GM18505 (cell line): ENCODE data around the gene CCDC148.

ENCODE experiments used
- ATAC-seq: cut with Tn5 transposase; IDR thresholded peaks from one replicate; pipeline ENCODE4 v1.9.1; 2021; ENCODE audit not compliant: unreplicated experiment
- POLR2A ChIP-seq: IDR thresholded peaks from 4 replicates; pipeline ENCODE4 v1.6.1; 2011; ENCODE audit warnings: borderline replicate concordance; ENCODE audit not compliant: insufficient read depth, insufficient read length; ENCODE audit errors: extremely low read depth

Gene CCDC148

DNA sequence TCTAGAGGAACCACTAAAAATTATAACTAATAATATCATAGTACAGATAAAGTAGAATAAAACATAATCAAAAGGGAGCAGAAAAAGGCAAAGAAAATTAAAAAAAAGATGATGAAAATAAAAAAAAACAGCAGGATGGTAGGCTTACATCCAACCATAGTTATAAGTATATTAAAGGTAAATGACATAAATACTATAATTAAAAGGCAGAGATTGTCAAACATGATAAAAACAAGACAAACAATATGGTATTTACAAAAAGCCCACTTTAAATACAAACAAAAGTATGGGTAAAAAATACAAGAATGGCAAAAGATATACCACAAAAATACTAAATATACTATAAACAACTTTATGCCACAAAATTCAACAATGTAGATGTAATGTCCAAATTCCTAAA lies 24.4 kb downstream of the CCDC148 start:
- ATAC-seq = no peak
- no peak for TF ChIP-seq POLR2A

DNA sequence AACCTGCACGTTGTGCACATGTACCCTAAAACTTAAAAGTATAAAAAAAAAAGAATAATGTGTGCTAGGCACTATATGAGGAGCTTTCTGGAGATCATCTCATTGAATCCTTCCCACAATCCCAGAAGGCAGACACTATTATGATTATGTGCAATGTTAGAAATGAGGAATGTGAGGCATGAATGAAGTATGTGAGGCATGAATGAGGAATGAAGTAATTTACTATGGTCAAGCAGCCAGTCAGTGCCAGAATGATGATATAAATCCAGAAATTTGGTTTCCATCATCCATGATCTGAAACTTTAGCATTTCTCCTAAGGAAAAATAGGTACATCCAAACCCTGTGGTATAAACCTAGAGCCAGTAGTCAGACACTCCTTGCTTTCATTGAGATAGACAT lies 42.0 kb downstream of the CCDC148 start:
- no peak for ATAC-seq
- TF ChIP-seq POLR2A = no peak

DNA sequence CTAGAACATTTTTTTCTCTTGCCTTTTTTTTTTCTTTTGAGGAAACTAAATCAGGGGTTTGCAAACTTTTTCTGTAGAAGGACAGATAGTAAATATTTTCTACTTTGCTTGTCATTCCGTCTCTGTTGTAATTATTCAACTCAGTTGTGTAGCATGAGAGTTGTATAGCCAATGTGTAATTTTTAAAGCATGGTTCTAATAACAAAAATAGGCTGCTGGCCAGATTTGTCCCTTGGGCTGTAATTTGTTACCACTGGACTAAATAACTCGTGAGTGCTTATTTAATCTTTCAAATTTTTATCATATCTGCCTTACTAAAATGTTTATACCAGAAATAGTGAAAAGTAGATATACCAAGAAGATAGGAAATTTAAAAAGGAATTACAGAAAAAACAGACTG lies 43.0 kb downstream of the CCDC148 start:
- ATAC-seq = no peak
- TF ChIP-seq POLR2A = no peak

DNA sequence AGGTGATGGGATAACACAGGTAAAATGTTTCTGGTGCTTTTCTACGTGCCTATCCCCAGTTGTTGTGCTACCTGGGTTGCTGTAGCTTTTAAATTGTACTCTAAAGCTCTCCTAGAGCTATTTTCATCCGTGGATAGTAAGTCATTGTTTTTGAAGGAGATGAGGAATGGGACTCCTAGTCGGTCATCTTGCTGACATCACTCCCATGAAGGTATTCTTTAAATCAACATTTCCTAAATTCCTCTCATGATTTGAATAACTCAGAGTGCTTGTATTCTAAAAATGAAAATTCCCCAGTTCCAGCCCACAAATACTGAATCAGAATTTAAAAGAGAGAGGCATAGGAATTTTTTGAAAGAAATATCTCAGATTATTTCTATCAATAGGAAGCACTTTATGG lies 44.3 kb downstream of the CCDC148 start:
- no peak for TF ChIP-seq POLR2A
- no peak for ATAC-seq

DNA sequence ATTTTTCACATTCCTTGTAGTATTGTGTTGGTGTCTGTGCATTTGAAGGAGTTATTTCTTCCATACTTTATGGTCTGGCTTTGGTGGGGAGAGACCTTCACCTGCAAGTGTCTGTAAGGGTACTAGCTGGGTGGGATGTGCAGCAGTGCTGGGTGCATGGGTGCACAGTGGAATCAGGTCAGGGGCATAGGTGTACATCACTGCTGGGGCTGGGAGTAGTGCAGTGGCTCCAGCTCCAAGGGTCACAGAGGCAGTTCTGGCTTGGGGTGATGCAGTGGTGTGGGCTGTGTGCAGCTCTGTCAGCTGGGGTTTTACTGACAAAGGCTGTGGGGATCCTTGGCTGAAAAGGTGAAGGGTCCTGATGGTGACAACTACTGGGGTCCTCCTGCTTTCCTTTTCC lies 44.8 kb downstream of the CCDC148 start:
- ATAC-seq = no peak
- no peak for TF ChIP-seq POLR2A

DNA sequence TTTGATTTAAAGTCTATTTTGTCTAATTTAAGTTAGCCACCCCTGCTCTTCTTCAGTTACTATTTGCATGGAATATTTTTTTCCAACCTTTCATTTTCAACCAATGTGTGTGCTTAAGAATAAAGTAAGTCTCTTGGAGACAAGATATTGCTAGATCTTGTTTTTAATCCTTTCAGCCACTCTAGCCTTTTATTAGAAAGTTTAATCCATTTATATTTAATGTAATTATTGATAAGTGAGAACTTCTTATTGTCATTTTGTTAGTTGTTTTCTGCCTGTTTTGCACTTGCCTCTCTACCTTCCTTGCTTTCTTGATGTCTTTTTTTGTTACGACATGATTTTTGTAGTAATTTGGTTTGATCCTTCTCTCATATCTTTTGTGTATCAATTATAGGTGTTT lies 46.4 kb downstream of the CCDC148 start:
- no peak for TF ChIP-seq POLR2A
- no peak for ATAC-seq

DNA sequence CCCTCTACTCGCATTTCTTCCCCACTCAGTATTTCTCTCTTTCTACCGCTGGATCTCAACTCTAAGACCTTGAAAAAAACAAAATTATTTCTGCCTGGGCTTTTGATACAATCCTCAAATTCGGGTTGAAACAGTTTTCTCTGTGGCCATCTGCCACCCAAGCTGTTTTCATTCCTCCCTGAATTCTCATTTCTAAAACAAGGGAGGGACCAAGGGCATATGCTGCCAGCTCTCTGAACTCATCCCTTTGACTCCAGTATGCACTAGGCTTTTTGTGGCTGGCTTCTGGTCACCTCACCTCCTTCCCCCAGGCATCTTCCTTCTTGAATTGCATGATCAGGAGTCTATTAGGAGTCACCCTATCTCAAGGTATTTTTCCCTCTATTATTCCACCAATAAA lies 49.5 kb downstream of the CCDC148 start:
- ATAC-seq = no peak
- TF ChIP-seq POLR2A = no peak

DNA sequence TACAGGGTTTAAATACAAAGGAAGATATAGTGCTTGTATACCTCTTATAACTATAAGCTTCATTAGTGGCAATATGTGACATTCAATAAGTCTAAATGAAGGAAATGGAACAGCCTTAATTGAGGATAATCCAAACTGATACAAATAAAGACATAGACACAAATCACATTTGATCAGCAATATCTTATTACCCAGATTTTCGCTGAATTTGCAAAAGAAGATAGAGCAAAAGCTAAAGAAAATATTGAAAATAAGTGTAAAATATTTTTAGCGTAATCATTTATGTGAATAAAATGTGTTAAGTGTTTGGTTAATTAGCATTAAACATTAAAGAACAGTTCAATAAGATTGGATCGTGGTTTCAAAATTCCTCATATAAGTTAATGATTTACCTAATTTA lies 51.2 kb downstream of the CCDC148 start:
- no peak for TF ChIP-seq POLR2A
- no peak for ATAC-seq

DNA sequence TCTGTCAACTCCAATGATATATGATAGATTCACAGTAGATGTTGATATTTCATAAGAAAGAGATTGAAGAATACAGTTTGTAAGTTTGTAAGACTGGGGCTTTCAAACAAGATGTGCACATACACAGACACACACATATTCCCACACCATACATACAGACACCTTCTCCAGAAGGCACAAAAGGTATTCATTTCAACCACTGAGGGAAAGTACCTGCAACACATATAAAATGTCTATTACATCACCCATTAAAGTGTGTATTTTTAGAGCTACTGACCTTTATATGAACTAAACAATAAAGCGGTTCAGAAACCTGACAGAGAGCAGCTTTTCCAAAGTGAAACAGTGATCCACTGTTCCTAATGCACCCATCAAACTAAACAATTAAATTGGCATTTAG lies 53.3 kb downstream of the CCDC148 start:
- no peak for ATAC-seq
- TF ChIP-seq POLR2A = no peak

DNA sequence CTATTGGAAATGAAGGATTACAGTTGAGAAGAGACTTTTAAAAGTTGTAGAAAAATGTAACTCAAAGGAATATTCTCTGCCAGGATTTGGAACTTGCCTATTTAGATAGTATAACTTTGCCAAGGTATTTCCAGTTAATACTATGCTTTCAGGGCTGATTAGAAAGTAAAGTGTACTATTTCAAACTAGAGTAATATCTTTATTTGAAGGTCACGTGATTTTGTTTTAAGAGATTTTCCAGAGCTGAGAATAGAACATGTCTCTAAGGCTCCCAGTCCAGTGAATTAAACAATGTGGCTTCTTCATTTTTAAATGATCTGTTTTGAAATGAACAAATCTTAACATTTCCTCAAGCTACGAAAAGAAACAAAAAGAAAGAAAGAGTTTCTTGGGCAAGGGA lies 53.9 kb downstream of the CCDC148 start:
- no peak for TF ChIP-seq POLR2A
- ATAC-seq = no peak

DNA sequence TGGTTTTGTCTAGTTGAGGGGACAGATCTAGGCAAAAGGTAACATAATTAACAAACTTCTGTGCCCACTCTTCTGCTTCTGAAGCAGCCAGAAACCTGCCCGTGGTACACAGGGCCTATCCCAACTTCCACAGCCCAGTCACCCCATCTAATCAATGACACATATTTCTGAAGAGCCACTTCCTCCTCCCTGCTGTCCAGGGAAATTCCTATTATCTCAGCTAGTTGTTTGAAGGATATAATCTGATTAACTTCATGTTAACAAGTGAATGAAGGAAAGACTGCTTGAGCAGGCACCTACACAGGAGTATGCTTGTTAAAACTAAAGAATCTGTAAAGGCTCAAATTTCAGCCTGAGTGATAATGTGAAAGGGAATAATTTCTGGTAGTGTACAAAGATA lies 61.4 kb downstream of the CCDC148 start:
- ATAC-seq = no peak
- no peak for TF ChIP-seq POLR2A

DNA sequence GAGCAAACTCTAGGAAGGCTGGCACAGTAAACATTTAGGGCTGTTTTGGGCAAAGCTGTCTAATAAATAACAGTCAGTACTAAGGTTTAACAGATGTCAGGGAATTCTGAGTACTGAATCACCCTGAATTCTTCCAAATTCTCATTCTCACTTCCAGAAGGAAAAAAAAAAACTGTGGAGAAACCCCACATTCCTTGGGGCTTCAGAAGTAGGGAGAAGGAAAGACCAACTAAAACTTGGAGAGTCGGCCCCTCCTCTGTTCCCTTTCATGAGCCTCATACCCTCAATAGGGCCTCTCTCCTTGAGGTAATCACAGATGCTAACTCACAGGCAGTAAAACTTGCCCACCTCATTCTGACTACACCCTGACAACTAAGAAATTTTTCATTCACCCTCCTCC lies 62.1 kb downstream of the CCDC148 start:
- TF ChIP-seq POLR2A = no peak

DNA sequence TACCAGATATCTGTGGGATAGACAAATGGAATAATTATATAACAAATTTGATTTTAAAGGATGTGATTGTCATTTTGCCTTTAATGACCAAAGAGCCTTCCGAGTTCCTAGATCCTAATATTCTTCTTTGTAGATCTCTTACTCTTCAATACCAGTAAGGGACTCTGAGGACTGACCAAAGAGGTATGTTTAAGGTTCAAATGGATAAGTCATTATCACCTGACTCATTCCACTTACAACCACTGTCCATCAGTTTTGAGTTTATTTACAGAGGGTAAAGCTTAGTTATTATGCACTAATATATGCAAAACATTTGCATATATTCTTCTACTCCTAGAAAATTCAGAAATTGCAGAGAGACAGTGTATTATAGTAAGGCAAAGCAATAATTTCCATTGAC lies 62.7 kb downstream of the CCDC148 start:
- ATAC-seq = no peak
- no peak for TF ChIP-seq POLR2A

More for the DNA sequence above, 62.1 kb downstream of the CCDC148 start:
- no peak for ATAC-seq

DNA sequence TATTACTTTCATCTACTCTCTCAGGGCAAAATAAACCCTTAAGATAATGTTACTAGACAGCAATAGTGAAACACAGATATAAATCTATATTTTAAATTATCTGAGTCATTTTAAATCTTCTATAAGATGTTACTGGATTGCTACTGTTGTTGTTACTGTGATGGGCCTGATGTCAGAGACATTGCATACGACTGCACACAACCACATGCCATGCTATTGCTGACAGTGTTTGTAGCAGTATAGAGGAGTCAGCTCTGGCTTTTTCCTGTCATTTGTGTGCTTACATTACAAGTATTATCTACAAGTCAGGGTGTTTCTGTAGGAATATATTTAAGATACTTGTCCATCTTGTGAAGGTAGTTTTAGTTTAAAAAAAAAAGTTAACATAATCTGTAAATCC lies 63.9 kb downstream of the CCDC148 start:
- TF ChIP-seq POLR2A = no peak
- no peak for ATAC-seq

DNA sequence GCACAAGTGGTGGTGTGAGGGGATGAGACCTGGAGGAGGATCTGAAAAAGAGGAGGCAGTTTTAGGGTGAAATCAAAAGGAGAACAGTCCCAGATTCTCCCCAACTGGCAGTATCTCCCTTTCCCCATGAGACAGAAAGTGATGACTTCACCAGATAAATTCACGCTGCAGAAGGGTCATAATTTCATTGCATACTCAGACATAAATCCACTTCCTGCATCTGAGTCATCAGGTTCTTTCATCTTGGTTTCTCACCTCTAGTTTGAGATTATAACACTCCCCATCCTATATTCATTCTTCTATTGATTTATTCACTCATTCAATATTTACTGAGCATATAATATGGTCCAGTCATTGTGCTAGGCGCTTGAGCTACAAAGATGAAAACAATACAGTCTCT lies 64.7 kb downstream of the CCDC148 start:
- no peak for ATAC-seq
- no peak for TF ChIP-seq POLR2A
